ENCODE results near the gene ZNF32. TPM values are rescaled to one million over a fixed set of nuclear protein-coding genes. Genes with fewer than 3 reads are reported as not detected.

The ZNF32 gene
- total RNA-seq, 4 donors from 2014 or later, result 34.1 to 58.4 (median 46.9) TPM

DNA sequence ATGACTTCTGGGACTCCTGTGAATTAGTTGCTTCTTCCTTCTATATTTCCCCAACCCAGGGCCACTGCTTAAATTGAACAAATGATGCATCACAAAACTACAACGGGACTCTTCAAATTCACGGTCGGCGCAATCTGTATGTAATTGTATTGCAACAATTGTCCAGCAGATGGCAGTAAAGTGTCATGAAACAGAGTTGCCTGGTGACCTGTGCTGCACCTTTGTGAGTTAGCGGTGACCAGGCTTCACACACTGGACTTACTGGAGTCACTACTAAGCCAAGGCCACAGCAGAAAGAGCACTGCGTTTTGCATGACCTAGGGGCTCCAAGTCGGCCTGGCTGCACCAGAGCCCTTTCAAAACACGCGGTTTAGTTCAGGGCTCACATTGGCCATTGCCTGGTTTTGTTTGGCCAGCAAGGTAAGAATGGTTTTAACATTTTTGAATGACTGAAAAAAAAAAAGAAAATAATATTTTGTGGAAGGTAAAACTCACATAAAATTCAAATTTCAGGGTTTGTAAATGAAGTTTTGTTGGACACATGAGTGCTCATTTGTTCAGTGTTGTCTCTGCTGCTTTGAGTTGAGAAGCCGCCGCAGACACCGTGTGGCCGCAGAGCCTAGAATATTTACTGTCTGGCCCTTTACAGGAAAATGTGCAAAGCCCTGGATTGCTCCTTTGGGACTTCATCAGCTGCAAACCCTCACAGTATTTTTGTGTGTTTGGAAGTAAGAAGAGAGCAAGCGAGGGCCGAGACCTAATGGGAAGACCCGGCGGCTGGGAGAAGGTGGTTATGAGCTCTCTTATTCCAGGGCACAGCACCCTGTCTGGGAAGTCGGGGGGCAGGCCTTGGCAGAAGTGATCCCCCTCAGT, 23.2 kb upstream of the ZNF32 start:
- TF ChIP-seq, protein P1, sequence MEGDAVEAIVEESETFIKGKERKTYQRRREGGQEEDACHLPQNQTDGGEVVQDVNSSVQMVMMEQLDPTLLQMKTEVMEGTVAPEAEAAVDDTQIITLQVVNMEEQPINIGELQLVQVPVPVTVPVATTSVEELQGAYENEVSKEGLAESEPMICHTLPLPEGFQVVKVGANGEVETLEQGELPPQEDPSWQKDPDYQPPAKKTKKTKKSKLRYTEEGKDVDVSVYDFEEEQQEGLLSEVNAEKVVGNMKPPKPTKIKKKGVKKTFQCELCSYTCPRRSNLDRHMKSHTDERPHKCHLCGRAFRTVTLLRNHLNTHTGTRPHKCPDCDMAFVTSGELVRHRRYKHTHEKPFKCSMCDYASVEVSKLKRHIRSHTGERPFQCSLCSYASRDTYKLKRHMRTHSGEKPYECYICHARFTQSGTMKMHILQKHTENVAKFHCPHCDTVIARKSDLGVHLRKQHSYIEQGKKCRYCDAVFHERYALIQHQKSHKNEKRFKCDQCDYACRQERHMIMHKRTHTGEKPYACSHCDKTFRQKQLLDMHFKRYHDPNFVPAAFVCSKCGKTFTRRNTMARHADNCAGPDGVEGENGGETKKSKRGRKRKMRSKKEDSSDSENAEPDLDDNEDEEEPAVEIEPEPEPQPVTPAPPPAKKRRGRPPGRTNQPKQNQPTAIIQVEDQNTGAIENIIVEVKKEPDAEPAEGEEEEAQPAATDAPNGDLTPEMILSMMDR (IDR thresholded peaks at IDR 0.05; ENCODE audit: low read depth), result no peak

DNA sequence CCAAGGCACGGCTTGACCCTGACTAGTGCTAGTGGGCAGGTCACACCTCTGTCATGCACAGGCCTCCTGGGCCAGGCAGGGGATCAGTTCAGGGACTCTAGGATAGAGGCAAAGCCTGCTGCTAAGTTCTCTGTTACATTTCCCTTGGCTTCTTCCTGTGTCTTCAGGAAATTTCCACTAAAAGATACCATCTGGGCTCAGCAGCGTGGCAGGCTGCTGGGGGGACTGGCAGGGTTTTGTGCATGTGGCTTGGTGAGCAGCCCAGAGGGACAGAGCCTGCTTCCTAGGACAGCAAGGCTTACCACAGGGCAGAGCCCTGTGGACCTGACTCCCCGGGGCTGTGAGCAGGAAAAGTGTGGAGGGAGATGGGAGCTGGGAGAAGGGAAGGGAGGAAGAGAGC, 20.7 kb upstream of the ZNF32 start:
- TF ChIP-seq, protein P1 (IDR thresholded peaks at IDR 0.05; ENCODE audit: low read depth), result no peak

DNA sequence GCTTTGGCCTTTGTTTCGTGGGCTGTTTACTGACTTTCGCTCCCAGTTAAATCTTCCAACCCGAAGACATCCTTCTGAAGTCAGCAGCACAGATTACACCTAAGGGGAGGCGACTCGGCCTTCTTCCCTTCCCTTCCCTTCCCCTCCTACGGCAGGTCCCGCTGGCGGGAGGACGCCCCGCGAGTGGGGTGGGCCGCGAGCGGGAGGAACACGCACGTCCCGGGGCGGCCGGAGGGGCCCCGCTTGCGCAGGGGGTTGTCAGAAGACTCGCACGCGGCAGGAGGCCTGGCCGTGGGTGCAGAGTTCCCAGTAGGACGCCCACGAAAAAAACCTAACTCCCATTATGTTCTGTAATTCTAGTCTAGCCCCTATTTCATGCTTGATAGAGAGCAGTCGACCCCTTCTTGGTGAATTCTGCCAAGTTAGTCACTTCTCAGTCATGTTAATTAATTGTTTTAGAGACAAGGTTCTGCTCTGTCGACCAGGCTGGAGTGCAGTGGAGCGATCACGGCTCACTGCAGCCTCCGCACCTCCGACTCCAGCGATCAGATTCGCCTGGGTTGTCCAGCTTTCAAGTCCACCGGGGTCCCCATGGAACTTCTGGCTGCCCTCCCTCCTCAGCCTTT, 19.2 kb upstream of the ZNF32 start:
- TF ChIP-seq, protein P1 (IDR thresholded peaks at IDR 0.05; ENCODE audit: low read depth), result no peak

DNA sequence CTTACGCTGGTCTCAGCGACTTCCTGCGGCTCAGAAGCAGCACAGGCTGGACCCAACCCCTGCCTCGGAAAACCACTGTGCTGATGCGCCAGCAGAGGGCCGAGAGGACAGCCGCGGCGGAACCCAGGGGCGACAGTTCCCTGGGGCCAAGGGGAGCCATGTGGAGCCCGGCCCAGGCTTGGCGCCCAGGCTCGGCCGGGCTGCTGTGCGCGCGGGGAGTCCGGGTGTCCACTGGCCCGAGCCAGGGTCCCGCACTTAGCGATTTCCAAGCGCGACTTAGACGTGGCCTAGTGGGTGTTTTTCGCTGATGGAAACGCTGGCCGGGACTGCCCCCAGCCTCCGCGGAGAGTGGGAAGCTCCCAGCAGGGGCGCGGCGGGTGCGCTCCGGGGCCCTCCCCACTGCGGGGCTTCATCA, 18.6 kb upstream of the ZNF32 start:
- TF ChIP-seq, protein P1 (IDR thresholded peaks at IDR 0.05; ENCODE audit: low read depth), result no peak

DNA sequence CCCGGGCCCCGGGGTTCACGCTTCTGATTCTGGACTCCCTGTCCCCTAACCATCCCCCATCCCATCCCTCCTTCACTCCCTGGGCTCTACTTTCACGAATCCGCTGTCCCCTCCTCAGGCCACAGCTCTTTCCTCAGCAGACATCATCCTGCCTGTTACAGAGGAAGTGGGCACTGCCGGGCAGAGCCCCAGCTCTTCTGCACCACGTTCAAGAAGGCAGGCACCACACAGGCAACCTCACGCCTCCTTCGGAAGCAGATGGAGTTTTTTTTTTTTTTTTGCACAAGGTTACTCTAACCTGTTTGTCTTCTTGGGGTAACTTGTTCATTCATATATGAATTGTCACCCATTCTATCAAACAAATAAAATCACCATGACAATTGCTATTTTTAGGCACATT, 17.9 kb upstream of the ZNF32 start:
- TF ChIP-seq, protein P1 (IDR thresholded peaks at IDR 0.05; ENCODE audit: low read depth), result no peak

DNA sequence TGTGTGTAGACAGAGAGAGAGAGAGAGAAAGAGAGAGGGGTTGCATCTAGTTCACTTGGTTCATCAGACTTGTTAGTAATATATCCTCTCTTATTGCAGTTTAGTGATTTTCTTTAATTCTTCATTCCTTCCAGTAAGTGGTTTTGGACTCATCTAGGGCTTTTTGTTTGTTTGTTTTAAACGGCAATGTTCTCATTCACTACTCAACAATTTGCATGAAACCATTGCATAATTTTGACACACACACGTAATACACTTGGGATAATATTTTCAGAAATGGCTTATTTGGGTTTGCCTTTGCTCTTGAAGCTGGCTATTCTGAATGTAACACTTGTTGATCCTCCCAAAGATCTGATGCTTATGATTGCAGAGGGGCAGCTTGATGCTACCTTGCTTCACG, 16.4 kb upstream of the ZNF32 start:
- TF ChIP-seq, protein P1 (IDR thresholded peaks at IDR 0.05; ENCODE audit: low read depth), result no peak

DNA sequence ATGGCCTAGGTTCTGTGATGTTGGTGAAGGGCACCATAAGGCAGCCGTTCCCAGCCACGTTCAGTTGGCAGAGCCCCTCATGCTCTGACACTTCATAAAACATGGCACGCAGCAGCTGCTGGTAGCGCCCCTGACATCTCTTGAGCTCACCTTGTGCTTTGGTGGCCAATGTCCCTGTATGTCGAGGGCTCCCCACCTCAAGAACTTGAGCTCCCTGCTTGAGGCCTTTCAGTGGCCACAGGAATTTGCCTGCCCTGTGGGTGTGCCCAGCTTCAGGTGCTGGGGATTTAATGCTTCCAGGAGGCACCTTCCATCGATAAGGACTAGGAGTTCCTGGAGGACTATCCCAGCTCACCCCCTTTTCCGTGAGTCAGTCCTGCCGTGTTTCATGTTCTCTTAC, 9.5 kb upstream of the ZNF32 start:
- TF ChIP-seq, protein P1 (IDR thresholded peaks at IDR 0.05; ENCODE audit: low read depth), result no peak

All from subcutaneous adipose tissue (tissue), 4 donors.